Neural crest cell (in vitro differentiated cells): ENCODE data around the gene IARS2. TPM values are rescaled to one million over a fixed set of nuclear protein-coding genes. Genes with fewer than 3 reads are reported as not detected.
"Not testable (repeated sequence)": the region's sequence is repeated elsewhere in the genome, so short reads cannot be mapped to it uniquely, and the experiment has no call there.

ENCODE experiments used
- DNase-seq: peaks from one replicate; pipeline ENCODE4 v3.0.0; 2021; ENCODE audit warnings: low read depth, mixed read lengths, low spot score
- H3K27ac Mint-ChIP-seq: one replicate; pipeline ENCODE4 v1.8.0; 2021; ENCODE audit warnings: mild to moderate bottlenecking, mixed read lengths; ENCODE audit not compliant: unreplicated experiment
- H3K27me3 Mint-ChIP-seq: 2 replicates; pipeline ENCODE4 v1.8.0; 2021; ENCODE audit warnings: low read depth, mild to moderate bottlenecking, mixed read lengths
- H3K36me3 Mint-ChIP-seq: 2 replicates; pipeline ENCODE4 v1.8.0; 2021; ENCODE audit warnings: low read depth, mild to moderate bottlenecking, mixed read lengths
- H3K4me1 Mint-ChIP-seq: 2 replicates; pipeline ENCODE4 v1.8.0; 2021; ENCODE audit warnings: mixed read lengths
- H3K4me3 Mint-ChIP-seq: one replicate; pipeline ENCODE4 v1.8.0; 2021; ENCODE audit warnings: mild to moderate bottlenecking, mixed read lengths
- H3K9me3 Mint-ChIP-seq: 2 replicates; pipeline ENCODE4 v1.8.0; 2021; ENCODE audit warnings: mixed read lengths
- CTCF ChIP-seq: fragments of 200-600 bp; sonication (generic); conservative IDR thresholded peaks from 2 replicates; pipeline ENCODE4 v1.5.0; 2021; ENCODE audit warnings: antibody characterized with exemption, mild to moderate bottlenecking
- total RNA-seq: library from RNA; stranded (reverse); gene quantifications from 2 replicates; pipeline ENCODE4 v1.2.1, GENCODE V29; 2021

The IARS2 gene
- total RNA-seq, 1 donor from 2014 or later: 65.1 TPM

DNA sequence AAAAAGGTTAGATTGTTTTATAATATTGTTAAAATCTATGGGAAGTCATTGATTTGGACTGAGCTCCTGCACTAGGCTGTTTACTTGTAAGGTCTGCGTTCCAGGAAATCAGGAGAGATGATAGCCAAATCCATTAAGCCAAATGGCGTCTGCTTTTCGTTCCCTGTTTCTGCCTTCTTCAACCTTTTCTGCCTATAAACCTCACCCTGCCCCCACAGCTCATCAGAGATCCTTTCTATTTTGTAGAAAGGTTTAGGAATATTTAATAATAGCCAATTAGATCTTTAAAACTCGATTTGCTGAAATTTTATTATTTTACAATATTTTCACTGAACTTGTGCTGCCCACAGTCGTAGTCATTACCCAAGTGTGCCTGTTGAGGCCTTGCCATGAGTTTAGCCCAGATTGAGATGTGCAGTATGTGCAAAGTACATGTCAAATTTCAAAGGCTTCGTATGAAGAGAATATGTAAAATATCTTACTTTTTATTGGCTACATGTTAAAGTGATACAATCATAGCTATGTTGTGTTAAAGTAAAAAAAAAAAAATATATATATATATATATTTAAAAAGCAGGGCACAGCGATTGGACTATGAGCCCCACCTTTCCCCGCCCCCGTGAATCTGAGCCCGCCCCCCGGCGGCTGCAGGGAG lies 444 bp upstream of the IARS2 start:
- no peak for DNase-seq
- H3K36me3 Mint-ChIP-seq: peaks cover 13% of the 10 kb centered on the region
- H3K4me3 Mint-ChIP-seq: peak overlapping the region; percentile 70
- H3K27me3 Mint-ChIP-seq: peaks cover 4% of the 10 kb centered on the region
- no peak overlapping the region for H3K27ac Mint-ChIP-seq
- no peak for TF ChIP-seq CTCF
- H3K9me3 Mint-ChIP-seq: no peaks in the 10 kb centered on the region
- peaks cover 19% of the 10 kb centered on the region for H3K4me1 Mint-ChIP-seq

DNA sequence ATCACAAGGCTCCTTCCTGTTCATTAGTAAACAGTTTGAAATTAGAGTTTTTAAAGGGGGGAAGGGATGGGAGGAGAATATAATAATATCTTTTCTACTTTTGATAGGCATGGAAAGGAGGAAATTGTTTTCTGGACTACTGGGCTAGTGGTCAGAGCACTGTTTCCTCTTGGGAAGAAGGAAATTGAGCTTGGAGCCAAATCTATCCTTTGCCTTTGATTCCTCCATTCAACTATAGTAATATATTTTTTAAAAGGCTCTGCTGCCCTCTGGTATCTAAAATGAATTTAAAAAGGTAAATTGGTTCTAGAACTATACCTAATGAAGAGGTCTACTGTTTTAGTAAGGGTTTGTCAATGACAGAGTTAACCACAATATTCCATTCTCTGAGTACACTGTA lies 5.9 kb downstream of the IARS2 start:
- no peak overlapping the region for H3K4me3 Mint-ChIP-seq
- peaks cover 12% of the 10 kb centered on the region for H3K4me1 Mint-ChIP-seq
- H3K36me3 Mint-ChIP-seq: peaks cover 13% of the 10 kb centered on the region
- no peak overlapping the region for H3K27ac Mint-ChIP-seq
- no peak for TF ChIP-seq CTCF
- DNase-seq: no peak
- H3K9me3 Mint-ChIP-seq: no peaks in the 10 kb centered on the region
- H3K27me3 Mint-ChIP-seq: no peaks in the 10 kb centered on the region

GRCh38 chr1:220110473-220110872 lies 16.5 kb downstream of the IARS2 start:
- not testable (repeated sequence) for H3K27ac Mint-ChIP-seq, H3K27me3 Mint-ChIP-seq, H3K9me3 Mint-ChIP-seq, H3K4me1 Mint-ChIP-seq, DNase-seq, H3K4me3 Mint-ChIP-seq
- H3K36me3 Mint-ChIP-seq: peaks cover 12% of the 10 kb centered on the region

DNA sequence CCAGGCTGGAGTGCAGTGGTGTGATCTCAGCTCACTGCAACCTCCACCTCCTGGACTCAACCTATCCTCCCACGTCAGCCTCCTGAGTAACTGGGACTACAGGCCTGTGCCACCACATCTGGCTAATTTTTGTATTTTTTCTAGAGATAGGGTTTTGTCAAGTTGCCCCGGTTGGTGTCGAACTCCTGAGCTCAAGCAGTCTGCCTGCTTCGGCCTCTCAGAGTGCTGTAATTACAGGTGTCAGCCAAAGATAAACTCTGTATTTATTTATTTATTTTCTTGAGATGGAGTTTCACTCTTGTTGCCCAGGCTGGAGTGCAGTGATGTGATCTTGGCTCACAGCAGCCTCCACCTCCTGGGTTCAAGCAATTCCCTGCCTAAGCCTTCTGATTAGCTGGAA lies 18.7 kb downstream of the IARS2 start:
- peaks cover 12% of the 10 kb centered on the region for H3K36me3 Mint-ChIP-seq

GRCh38 chr1:220113136-220113695 lies 19.3 kb downstream of the IARS2 start:
- H3K36me3 Mint-ChIP-seq: peaks cover 12% of the 10 kb centered on the region
- peak; percentile 67 for TF ChIP-seq CTCF

More for the DNA sequence above, 18.7 kb downstream of the IARS2 start:
- H3K27me3 Mint-ChIP-seq, DNase-seq, H3K9me3 Mint-ChIP-seq, H3K27ac Mint-ChIP-seq, H3K4me1 Mint-ChIP-seq, H3K4me3 Mint-ChIP-seq: not testable (repeated sequence)

DNA sequence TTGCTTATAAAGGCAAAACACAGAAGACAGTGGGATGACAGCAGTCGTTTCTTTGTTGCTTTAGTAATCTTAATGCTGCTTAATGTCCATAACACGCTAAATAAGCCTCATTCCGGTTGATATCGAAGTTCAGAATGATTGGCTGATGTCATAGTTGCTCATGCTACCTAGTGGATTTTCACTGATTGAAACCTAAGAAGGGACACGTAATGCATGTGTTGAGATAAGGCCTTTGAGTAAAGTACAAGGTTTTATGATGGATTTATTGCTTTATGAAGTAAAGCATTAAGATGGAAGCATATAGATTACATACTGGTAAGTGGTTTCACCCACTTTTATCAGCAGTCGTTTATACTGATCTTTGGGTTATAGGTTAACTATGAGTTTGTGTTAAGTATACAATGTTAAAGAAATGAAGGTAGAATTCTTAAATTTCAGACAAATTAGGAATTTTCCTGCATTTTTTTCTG lies 25.1 kb downstream of the IARS2 start:
- no peak for DNase-seq
- no peaks in the 10 kb centered on the region for H3K27me3 Mint-ChIP-seq
- no peak overlapping the region for H3K27ac Mint-ChIP-seq
- no peak for TF ChIP-seq CTCF
- H3K9me3 Mint-ChIP-seq: no peaks in the 10 kb centered on the region
- peaks cover 1% of the 10 kb centered on the region for H3K36me3 Mint-ChIP-seq
- no peaks in the 10 kb centered on the region for H3K4me1 Mint-ChIP-seq
- no peak overlapping the region for H3K4me3 Mint-ChIP-seq

More at GRCh38 chr1:220113136-220113695, 19.3 kb downstream of the IARS2 start:
- no peak for DNase-seq
- H3K9me3 Mint-ChIP-seq: no peaks in the 10 kb centered on the region
- H3K4me3 Mint-ChIP-seq: no peak overlapping the region
- no peaks in the 10 kb centered on the region for H3K4me1 Mint-ChIP-seq
- no peak overlapping the region for H3K27ac Mint-ChIP-seq
- no peaks in the 10 kb centered on the region for H3K27me3 Mint-ChIP-seq
